Lower lobe of right lung (tissue), 2 donors: ENCODE results near the gene DAGLA. TPM values are rescaled to one million over a fixed set of nuclear protein-coding genes. Genes with fewer than 3 reads are reported as not detected.

Source experiments
- ATAC-seq, 2 donors: fragments of 200-7000 bp; cut with Tn5 transposase; one replicate each; pipeline ENCODE4 v1.9.1; 2020 to 2022; ENCODE audit warnings: mild to moderate bottlenecking in 2 of 2, moderate library complexity in 2 of 2
- DNase-seq: peaks from one replicate; pipeline ENCODE4 v3.0.0-alpha.2; 2020
- H3K27ac ChIP-seq: fragments of 200-600 bp; one replicate; pipeline ENCODE4 v1.8.0; 2022
- H3K27me3 ChIP-seq: fragments of 200-600 bp; one replicate; pipeline ENCODE4 v1.8.0; 2022; ENCODE audit warnings: low read depth
- H3K36me3 ChIP-seq: fragments of 200-600 bp; one replicate; pipeline ENCODE4 v1.8.0; 2022; ENCODE audit warnings: mild to moderate bottlenecking
- H3K4me1 ChIP-seq: fragments of 200-600 bp; one replicate; pipeline ENCODE4 v1.8.0; 2022
- H3K4me3 ChIP-seq: fragments of 200-600 bp; one replicate; pipeline ENCODE4 v1.8.0; 2022; ENCODE audit warnings: mild to moderate bottlenecking
- H3K9me3 ChIP-seq: fragments of 200-600 bp; one replicate; pipeline ENCODE4 v1.8.0; 2022
- CTCF ChIP-seq: fragments of 200-600 bp; IDR thresholded peaks from one replicate; pipeline ENCODE4 v1.8.0; 2022; ENCODE audit warnings: antibody characterized with exemption, mild to moderate bottlenecking
- intact Hi-C: fragments of 100-400 bp; cut with DNase I; formaldehyde crosslinking; loops from one replicate; pipeline ENCODE4 v1.11.0; 2022
- total RNA-seq: library from RNA; stranded (reverse); fragmentation: NEBNext Ultra II Directional; extraction: Animal tissue kit (Norgen Biotek cat#: 25700); gene quantifications from one replicate; pipeline ENCODE4 v1.2.1, GENCODE V29; 2021
- donor health status: DM: no; HTN: yes; CAD: no; lungs with severe emphysema.

The DAGLA gene
- total RNA-seq, 1 donor from 2014 or later, result 7.1 TPM

GRCh38 chr11:61782841-61783240 is 102.7 kb downstream of the DAGLA start:
- intact Hi-C loops, result no loop called here
- Histone ChIP-seq H3K4me1 (no peaks in the 10 kb centered on the region), H3K27ac (no peak overlapping the region), H3K4me3 (no peak overlapping the region), H3K36me3 (peaks cover 56% of the 10 kb centered on the region), H3K9me3 (no peaks in the 10 kb centered on the region), H3K27me3 (no peaks in the 10 kb centered on the region)
- TF ChIP-seq CTCF, result no peak
- ATAC-seq (no peak), DNase-seq (no peak)

- intact Hi-C loops, result no loop called here
- H3K4me1 ChIP-seq, result no peaks in the 10 kb centered on the region
- no peak overlapping the region for H3K4me3 ChIP-seq
- no peak for TF ChIP-seq CTCF
- H3K9me3 ChIP-seq, result no peaks in the 10 kb centered on the region
- H3K27me3 ChIP-seq, result no peaks in the 10 kb centered on the region
- DNase-seq (no peak), ATAC-seq (no peak)
- H3K36me3 ChIP-seq, result peaks cover 67% of the 10 kb centered on the region
- no peak overlapping the region for H3K27ac ChIP-seq
These were observed 103.7 kb downstream of the DAGLA start for GRCh38 chr11:61783717-61784505.

GRCh38 chr11:61784506-61784805 is 104.3 kb downstream of the DAGLA start:
- peaks cover 72% of the 10 kb centered on the region for H3K36me3 ChIP-seq
- DNase-seq (no peak), ATAC-seq (no peak)
- H3K27ac ChIP-seq, result no peak overlapping the region
- TF ChIP-seq CTCF, result no peak
- intact Hi-C loops, result no loop called here
- H3K4me1 ChIP-seq, result no peaks in the 10 kb centered on the region
- H3K9me3 ChIP-seq, result no peaks in the 10 kb centered on the region
- H3K27me3 ChIP-seq, result no peaks in the 10 kb centered on the region
- no peak overlapping the region for H3K4me3 ChIP-seq

- no peak overlapping the region for H3K27ac ChIP-seq
These were observed 105.7 kb downstream of the DAGLA start for GRCh38 chr11:61785837-61786402.

GRCh38 chr11:61787928-61788491 is 107.8 kb downstream of the DAGLA start:
- peaks cover 14% of the 10 kb centered on the region for H3K4me1 ChIP-seq
- peaks cover 77% of the 10 kb centered on the region for H3K36me3 ChIP-seq
- peak; percentile 35 for TF ChIP-seq CTCF
- no peak for ATAC-seq
- intact Hi-C loops, result no loop called here
- no peaks in the 10 kb centered on the region for H3K27me3 ChIP-seq
- H3K4me3 ChIP-seq, result no peak overlapping the region
- H3K9me3 ChIP-seq, result no peaks in the 10 kb centered on the region
- DNase-seq, result no peak
- H3K27ac ChIP-seq, result no peak overlapping the region

More at GRCh38 chr11:61785837-61786402, 105.7 kb downstream of the DAGLA start:
- no peak overlapping the region for H3K4me3 ChIP-seq
- peaks cover 85% of the 10 kb centered on the region for H3K36me3 ChIP-seq
- no peaks in the 10 kb centered on the region for H3K9me3 ChIP-seq
- ATAC-seq (no peak), DNase-seq (no peak)
- no peaks in the 10 kb centered on the region for H3K27me3 ChIP-seq
- no peak for TF ChIP-seq CTCF
- intact Hi-C loops, result no loop called here
- peaks cover 3% of the 10 kb centered on the region for H3K4me1 ChIP-seq
